Astrocyte of the cerebellum (primary cell): ENCODE results near the gene HSPB1.
"Not testable (repeated sequence)": the region's sequence is repeated elsewhere in the genome, so short reads cannot be mapped to it uniquely, and the experiment has no call there.

Experiments
- DNase-seq: peaks from one replicate; pipeline ENCODE4 v3.0.0-alpha.2; 2011; ENCODE audit warnings: low read depth
- H3K4me3 ChIP-seq: 2 replicates; pipeline ENCODE4 v1.5.1; 2011; ENCODE audit warnings: mild to moderate bottlenecking, low read depth, low read length, moderate library complexity
- in situ Hi-C: cut with HindIII; loops from 2 replicates; pipeline ENCODE4 v1.10.0; 2017; ENCODE audit warnings: low sequenced_read_pairs
- TF ChIP-seq, protein P1 (sequence below): IDR thresholded peaks from 2 replicates; pipeline ENCODE4 v1.5.1; 2012; ENCODE audit warnings: low read length, low read depth, moderate library complexity, mild to moderate bottlenecking; ENCODE audit errors: missing control alignments

HSPB1 gene

DNA sequence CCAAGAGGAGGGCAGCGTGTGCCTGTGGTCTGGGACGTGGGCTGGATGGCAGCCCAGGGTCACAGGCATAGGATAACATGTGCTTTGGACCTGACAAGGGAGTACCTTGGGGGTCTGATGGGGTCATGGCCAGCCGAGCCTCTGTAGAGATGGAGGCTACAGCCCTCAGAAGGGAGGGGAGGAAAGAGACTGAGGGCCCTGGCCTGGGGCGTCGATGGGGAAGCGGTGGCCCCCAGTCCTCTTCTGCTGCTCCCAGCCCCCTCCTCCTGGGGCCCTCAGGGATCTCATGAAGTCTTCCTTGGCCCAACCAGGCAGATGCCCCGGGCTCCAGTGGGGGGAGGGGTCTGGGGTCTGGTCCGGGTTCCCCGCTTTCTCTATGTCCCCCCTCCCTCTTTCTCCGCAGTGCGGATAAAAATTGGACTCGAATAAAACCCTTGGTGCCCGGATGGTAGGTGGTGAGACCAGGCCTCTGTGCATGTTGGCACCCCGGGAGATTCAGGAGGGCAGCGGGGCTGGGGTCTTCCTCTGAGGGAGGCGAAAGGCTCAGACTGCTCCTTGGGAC, 15.6 kb upstream of the HSPB1 start:
- in situ Hi-C loops: loop anchor here (10.0 kb wide), 1 partner anchor 62 kb away; no protein-coding TSS in a partner anchor
- TF ChIP-seq, protein P1, sequence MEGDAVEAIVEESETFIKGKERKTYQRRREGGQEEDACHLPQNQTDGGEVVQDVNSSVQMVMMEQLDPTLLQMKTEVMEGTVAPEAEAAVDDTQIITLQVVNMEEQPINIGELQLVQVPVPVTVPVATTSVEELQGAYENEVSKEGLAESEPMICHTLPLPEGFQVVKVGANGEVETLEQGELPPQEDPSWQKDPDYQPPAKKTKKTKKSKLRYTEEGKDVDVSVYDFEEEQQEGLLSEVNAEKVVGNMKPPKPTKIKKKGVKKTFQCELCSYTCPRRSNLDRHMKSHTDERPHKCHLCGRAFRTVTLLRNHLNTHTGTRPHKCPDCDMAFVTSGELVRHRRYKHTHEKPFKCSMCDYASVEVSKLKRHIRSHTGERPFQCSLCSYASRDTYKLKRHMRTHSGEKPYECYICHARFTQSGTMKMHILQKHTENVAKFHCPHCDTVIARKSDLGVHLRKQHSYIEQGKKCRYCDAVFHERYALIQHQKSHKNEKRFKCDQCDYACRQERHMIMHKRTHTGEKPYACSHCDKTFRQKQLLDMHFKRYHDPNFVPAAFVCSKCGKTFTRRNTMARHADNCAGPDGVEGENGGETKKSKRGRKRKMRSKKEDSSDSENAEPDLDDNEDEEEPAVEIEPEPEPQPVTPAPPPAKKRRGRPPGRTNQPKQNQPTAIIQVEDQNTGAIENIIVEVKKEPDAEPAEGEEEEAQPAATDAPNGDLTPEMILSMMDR: no peak

DNA sequence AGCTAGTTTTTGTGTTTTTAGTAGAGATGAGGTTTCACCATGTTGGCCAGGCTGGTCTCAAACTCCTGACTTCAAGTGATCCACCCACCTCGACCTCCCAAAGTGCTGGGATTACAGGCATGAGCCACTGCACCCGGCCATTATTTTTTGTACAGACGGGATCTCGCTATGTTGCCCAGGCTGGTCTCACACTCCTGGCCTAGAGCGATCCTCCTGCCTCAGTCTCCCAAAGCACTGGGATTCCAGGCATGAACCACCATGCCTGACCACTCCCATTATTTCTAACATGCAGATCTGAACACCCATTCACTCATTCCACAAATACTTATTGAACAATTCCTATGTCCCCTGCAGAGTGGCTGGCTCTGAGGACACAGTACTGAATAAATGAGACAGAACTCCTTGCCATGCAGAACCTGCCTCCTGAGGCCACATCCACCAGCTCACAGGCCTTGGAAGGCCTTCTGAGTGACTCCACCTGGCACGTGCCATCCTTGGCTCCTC, 11.6 kb upstream of the HSPB1 start:
- in situ Hi-C loops, H3K4me3 ChIP-seq, DNase-seq: not testable (repeated sequence)

More for the DNA sequence above, 15.6 kb upstream of the HSPB1 start:
- DNase-seq: no peak
- H3K4me3 ChIP-seq: no peak overlapping the region

DNA sequence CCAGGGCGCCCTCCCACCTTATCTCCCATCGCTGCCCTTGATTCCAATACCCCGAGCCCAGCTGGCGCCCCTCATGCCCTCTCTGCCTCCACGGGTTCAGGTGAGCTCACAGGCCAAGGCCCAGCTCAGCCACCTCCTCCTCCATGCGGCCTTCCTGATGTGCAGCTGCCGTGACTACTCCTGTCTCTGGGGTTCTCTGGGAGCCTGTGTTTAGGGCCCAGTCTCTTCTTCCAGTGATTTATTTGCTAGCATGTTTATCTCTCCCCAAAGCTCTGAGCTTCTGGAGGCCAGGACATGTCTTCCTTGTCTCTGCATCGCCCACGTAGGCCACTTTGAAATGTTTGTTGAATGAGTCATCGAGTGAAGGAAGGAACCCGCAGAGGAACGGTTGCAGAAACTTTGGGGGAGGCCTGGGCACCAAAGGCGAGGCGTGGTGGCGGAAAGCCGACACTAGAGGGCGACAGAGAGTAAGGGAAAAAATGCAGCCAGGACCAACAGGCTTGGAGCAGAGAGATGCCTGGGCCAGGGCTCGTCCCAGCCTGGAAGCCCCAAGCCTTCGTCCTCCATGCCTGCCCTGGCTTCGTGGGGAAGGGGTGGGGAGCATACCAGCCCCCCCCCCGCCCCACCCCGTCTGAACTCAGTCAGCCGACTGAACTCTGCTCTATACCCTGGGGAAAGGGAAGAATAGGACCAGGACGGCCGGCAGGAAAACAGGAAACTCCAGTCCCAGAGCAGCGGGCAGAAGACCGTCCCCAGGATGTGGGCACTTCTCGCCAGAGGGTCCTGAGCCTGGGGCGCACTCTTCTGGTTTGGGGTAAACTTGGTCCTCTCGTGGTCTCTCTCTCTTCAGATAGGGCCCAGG, 10.9 kb upstream of the HSPB1 start:
- in situ Hi-C loops: no loop called here
- H3K4me3 ChIP-seq: peak overlapping the region; percentile 2

DNA sequence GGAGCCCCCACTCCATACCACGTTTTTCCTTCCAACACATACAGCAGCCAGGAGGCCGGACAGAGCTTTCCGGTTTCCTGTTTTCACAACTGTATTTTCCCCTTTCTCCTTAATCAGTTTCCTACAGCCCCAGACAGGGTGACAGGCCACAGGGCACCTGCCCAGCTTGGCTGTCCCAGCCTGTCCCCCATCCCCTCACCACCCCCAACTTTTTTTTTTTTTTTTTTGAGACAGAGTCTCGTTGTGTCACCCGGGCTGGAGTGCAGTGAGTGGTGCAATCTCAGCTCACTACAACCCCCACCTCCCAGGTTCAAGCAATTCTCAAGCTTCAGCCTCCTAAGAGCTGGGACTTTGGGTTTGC, 10.3 kb upstream of the HSPB1 start:
- TF ChIP-seq, protein P1: no peak
- in situ Hi-C loops: no loop called here
- no peak for DNase-seq
- H3K4me3 ChIP-seq: peak overlapping the region; percentile 2

More for the DNA sequence above, 10.9 kb upstream of the HSPB1 start:
- peak; percentile 94 for DNase-seq
- TF ChIP-seq, protein P1: peak; percentile 95

DNA sequence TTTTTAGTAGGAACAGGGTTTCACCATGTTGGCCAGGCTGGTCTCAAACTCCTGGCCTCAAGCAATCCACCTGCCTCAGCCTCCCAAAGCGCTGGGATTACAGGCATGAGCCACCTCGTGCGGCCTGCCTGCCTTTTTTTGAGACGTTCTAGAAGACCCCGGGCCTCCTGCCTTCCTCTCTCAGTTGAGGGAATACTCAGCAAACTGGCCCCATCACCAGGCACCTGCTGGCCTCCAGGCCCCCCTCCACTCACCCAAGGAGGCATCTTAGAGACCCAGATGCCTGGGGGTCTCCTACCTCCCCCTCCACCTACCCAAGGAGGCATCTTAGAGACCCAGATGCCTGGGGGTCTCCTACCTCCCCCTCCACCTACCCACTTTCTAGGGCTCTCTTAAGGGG, 9.6 kb upstream of the HSPB1 start:
- DNase-seq, in situ Hi-C loops, H3K4me3 ChIP-seq: not testable (repeated sequence)

DNA sequence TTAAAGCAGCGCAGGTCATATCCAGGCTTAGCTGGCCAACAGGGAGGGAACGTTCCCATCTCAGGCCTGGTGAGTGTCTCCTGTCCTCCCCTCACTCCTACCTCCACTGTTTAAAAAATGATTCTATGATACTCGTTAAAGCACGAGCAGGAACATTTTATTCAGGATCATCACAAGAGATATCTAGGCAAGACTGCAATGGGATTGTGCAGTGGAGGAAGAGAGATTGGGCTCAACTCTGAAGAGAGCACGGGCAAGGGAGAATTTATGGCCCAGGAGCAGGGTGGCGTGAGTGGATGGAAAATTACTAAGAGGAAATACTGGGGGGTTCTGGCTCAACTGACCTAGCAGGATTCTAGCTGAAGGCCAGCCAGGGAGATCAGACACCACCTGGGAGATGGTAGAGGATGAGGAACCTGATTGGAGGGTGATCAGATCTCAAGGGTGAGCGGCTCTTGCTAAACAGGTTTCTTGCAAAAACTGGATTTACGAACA, 9.0 kb upstream of the HSPB1 start:
- in situ Hi-C loops: no loop called here
- DNase-seq: no peak
- TF ChIP-seq, protein P1: no peak
- no peak overlapping the region for H3K4me3 ChIP-seq

DNA sequence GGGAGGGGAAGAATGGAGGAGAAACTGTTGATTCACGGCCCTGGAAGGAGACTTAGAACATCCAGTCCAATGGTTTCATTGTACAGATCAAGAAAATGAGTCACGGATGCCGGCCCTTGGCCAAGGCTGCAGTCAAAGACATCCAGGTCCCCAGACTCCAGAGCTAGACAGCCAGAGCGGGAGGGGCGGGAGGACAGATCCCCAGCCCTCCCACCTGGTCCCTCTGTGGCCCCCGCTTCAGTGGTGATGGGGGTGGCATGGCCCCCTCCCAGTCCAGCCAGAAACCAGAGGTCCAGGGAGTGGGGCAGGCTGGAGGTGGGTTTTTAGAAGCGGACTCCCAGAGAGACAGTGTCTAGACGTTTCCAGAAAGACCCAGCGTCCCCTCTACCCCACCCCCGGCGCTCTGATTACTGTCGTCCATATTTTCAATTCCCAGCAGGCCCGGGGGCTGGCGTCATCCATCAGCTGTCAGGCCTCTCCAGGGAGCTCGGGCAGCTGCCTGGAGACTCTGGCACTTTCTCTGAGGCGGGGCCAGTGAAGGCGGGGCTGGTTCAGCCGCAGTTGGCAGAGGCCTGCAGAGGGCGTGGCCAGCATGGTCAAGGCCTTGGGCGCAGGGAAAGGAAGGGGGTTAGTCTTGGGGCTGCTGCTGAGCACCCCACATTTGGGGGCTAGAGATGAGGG, 8.0 kb upstream of the HSPB1 start:
- in situ Hi-C loops: no loop called here
- TF ChIP-seq, protein P1: no peak
- H3K4me3 ChIP-seq: peak overlapping the region; percentile 22
- peak; percentile 91 for DNase-seq
